Stomach (tissue), 9 donors: ENCODE data around the gene DNAJC6. TPM values are rescaled to one million over a fixed set of nuclear protein-coding genes. Genes with fewer than 3 reads are reported as not detected.

Experiments
- DNase-seq, 2 donors: peaks; one replicate each; pipeline versions ENCODE4 v3.0.0 to v3.0.0-alpha.2; 2013 to 2019
- H3K27ac ChIP-seq, 5 donors: fragments of 200-600 bp in 4 of 5; sonication (generic) in 4 of 5; one replicate each; pipeline ENCODE4 v1.5.1; 2013 to 2019; ENCODE audit warnings: mild to moderate bottlenecking in 1 of 5, moderate library complexity in 1 of 5
- H3K27me3 ChIP-seq, 3 donors: fragments of 200-600 bp; sonication (generic); one replicate each; pipeline ENCODE4 v1.5.1; 2017 to 2019; ENCODE audit warnings: mixed run types in 1 of 3
- H3K36me3 ChIP-seq, 4 donors: fragments of 200-600 bp; sonication (generic); 1 replicate in 3 of 4; 2 replicates in 1 of 4; pipeline ENCODE4 v1.5.1; 2016 to 2019
- H3K4me1 ChIP-seq, 4 donors: fragments of 200-600 bp; sonication (generic); one replicate each; pipeline ENCODE4 v1.5.1; 2016 to 2019
- H3K4me3 ChIP-seq, 4 donors: fragments of 200-600 bp; sonication (generic) in 3 of 4; one replicate each; pipeline ENCODE4 v1.5.1; 2016 to 2019; ENCODE audit warnings: mild to moderate bottlenecking in 1 of 4
- H3K9me3 ChIP-seq, 4 donors: fragments of 200-600 bp; sonication (generic); one replicate each; pipeline ENCODE4 v1.5.1; 2016 to 2019
- EP300 ChIP-seq: sonication (generic); formaldehyde crosslinking; IDR thresholded peaks from one replicate; pipeline ENCODE4 v1.6.1; 2017; ENCODE audit warnings: antibody characterized with exemption
- POLR2A ChIP-seq, 4 donors: fragments of 450-650 bp; IDR thresholded peaks; one replicate each; pipeline ENCODE4 v1.6.1; 2016; ENCODE audit warnings: antibody characterized with exemption in 4 of 4, control low read depth in 2 of 4, mild to moderate bottlenecking in 1 of 4, moderate library complexity in 1 of 4
- POLR2AphosphoS5 ChIP-seq, 3 donors: sonication (generic); formaldehyde crosslinking; IDR thresholded peaks; one replicate each; pipeline ENCODE4 v1.6.1; 2016; ENCODE audit warnings: antibody characterized with exemption in 3 of 3
- WGBS, 5 donors: extraction: QIAGEN DNeasy Blood & Tissue Kit in 3 of 5; methylation state at CpG; one replicate each; pipeline versions ENCODE4 v1.1.5 to v1.1.7; 2013 to 2018; 5-methylcytosine and 5-hydroxymethylcytosine counted together
- intact Hi-C: fragments of 100-400 bp; cut with DNase I; formaldehyde crosslinking; loops from one replicate; pipeline ENCODE4 v1.15.1; 2023; ENCODE audit warnings: low total_unique reads
- polyA plus RNA-seq, 3 donors: library from polyadenylated mRNA; stranded (reverse); fragments of 200-250 nt; gene quantifications; one replicate each; pipeline ENCODE4 v1.2.3, GENCODE V29; 2013
- total RNA-seq, 5 donors: library from RNA; depleted of rRNA; stranded (reverse); fragments of >200 nt; gene quantifications; one replicate each; pipeline versions ENCODE4 v1.1.0 to v1.2.3, GENCODE V29; 2014 to 2016
- TF ChIP-seq, protein P1 (sequence below), 7 experiments: fragments of 450-650 bp in 4 of 7; fragments of 200-600 bp in 3 of 7; sonication (generic) in 3 of 7; IDR thresholded peaks; one replicate each; pipeline ENCODE4 v1.5.1; 2016 to 2019; ENCODE audit warnings: antibody characterized with exemption in 7 of 7, control low read depth in 2 of 7, mild to moderate bottlenecking in 1 of 7
- donor health status: healthy with polysubstance abuse.
- donor health status: Bipolar disorder and iron deficiency.
- donor health status: healthy.

The DNAJC6 gene
- total and polyA plus RNA-seq, 8 donors, result under 0.01 to 7.5 (median 0.68) TPM; not detected in 1

DNA sequence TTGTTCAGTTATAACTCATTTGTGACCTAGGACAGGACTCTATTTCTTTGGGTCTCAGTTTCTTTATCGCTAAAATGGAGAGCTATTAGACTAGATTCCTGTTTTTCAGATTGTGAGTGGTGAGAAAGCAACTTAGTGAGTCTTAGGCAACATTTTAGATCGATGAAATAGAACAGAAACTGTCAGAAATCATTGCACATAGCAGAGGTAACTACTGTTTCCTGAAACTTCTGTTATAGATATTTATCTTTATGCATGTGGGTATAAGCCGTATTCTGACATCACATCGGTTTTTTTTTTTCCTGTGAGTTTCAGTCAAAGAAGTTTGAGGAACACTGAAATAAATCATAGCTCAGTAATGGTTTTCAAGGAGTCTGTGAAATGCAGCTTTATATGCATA, 42.1 kb upstream of the DNAJC6 start:
- WGBS, 5 donors, result 81 to 94% (median 91%) methylated on average over 4 of the region's 4 CpGs
- Histone ChIP-seq H3K36me3 (no peaks in the 10 kb centered on the region), H3K9me3 (no peaks in the 10 kb centered on the region), H3K4me1 (peaks cover 7 to 23% (median 18%) of the 10 kb centered on the region in 4 donors), H3K27ac (no peak overlapping the region), H3K27me3 (peaks cover 0 to 8% (median 6%) of the 10 kb centered on the region in 3 donors), H3K4me3 (no peak overlapping the region)
- TF ChIP-seq EP300 (no peak), POLR2AphosphoS5 (IDR thresholded peaks at IDR 0.05) (no peak), POLR2A (IDR thresholded peaks at IDR 0.05) (no peak)
- TF ChIP-seq, protein P1, sequence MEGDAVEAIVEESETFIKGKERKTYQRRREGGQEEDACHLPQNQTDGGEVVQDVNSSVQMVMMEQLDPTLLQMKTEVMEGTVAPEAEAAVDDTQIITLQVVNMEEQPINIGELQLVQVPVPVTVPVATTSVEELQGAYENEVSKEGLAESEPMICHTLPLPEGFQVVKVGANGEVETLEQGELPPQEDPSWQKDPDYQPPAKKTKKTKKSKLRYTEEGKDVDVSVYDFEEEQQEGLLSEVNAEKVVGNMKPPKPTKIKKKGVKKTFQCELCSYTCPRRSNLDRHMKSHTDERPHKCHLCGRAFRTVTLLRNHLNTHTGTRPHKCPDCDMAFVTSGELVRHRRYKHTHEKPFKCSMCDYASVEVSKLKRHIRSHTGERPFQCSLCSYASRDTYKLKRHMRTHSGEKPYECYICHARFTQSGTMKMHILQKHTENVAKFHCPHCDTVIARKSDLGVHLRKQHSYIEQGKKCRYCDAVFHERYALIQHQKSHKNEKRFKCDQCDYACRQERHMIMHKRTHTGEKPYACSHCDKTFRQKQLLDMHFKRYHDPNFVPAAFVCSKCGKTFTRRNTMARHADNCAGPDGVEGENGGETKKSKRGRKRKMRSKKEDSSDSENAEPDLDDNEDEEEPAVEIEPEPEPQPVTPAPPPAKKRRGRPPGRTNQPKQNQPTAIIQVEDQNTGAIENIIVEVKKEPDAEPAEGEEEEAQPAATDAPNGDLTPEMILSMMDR (IDR thresholded peaks at IDR 0.05), result no peak
- intact Hi-C loops, result no loop called here
- DNase-seq, result no peak

DNA sequence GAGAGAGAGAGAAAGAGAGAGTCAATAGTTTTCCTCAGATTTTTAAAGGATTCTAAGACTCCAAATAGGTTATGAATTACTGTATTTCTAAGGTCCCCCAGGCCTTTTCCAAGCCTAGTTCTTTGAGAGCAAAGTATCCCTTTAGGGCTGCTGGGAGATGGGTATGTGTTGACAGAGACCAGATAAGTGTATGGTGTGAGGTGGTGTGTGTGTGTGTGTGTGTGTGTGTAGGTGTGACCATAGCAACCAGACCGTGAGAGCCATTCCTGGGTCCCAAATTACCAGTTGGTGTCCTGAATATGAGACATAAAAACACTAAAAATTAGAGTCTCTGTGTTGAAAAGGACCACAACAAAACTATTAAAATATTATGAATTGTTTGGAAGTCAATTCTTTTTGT, 41.7 kb upstream of the DNAJC6 start:
- 70 to 88% (median 79%) methylated on average over 1 of the region's 1 CpG for WGBS, 5 donors
- intact Hi-C loops, result no loop called here

DNA sequence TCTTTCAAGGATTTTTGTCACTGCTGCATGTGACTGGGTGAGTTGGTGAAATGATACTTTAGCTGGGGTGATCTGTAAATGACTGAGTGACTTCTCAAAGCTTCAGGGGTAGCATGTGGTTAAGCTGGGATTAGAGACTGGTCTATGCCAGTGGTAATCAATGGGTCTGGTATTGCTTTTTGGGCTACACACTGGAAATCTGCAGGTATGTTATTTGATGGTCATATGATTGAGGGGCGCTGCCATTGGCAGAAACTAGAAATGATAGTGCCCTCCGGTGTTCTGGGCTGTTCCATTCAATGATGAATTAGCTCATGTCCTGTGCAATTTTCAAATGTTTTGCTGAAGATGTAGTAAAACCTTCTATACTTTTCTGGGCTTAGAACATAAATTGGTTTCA, 39.7 kb upstream of the DNAJC6 start:
- H3K27ac ChIP-seq, result no peak overlapping the region
- H3K27me3 ChIP-seq, result peaks cover 0 to 8% (median 6%) of the 10 kb centered on the region in 3 donors
- no peaks in the 10 kb centered on the region for H3K36me3 ChIP-seq
- intact Hi-C loops, result no loop called here
- no peak overlapping the region for H3K4me3 ChIP-seq
- H3K4me1 ChIP-seq, result peaks cover 7 to 19% (median 15%) of the 10 kb centered on the region in 4 donors
- no peak for DNase-seq
- 85 to 92% (median 90%) methylated on average over 2 of the region's 2 CpGs for WGBS, 5 donors
- TF ChIP-seq POLR2A (IDR thresholded peaks at IDR 0.05) (no peak), EP300 (no peak), POLR2AphosphoS5 (IDR thresholded peaks at IDR 0.05) (no peak)
- TF ChIP-seq, protein P1 (IDR thresholded peaks at IDR 0.05), result no peak
- H3K9me3 ChIP-seq, result no peaks in the 10 kb centered on the region

More for the DNA sequence above, 41.7 kb upstream of the DNAJC6 start:
- Histone ChIP-seq H3K4me3 (no peak overlapping the region), H3K36me3 (no peaks in the 10 kb centered on the region), H3K9me3 (no peaks in the 10 kb centered on the region), H3K27ac (no peak overlapping the region), H3K4me1 (peaks cover 7 to 23% (median 18%) of the 10 kb centered on the region in 4 donors), H3K27me3 (peaks cover 0 to 8% (median 6%) of the 10 kb centered on the region in 3 donors)
- DNase-seq, result no peak
- TF ChIP-seq POLR2AphosphoS5 (IDR thresholded peaks at IDR 0.05) (no peak), POLR2A (IDR thresholded peaks at IDR 0.05) (no peak), EP300 (no peak)
- TF ChIP-seq, protein P1 (IDR thresholded peaks at IDR 0.05), result no peak

DNA sequence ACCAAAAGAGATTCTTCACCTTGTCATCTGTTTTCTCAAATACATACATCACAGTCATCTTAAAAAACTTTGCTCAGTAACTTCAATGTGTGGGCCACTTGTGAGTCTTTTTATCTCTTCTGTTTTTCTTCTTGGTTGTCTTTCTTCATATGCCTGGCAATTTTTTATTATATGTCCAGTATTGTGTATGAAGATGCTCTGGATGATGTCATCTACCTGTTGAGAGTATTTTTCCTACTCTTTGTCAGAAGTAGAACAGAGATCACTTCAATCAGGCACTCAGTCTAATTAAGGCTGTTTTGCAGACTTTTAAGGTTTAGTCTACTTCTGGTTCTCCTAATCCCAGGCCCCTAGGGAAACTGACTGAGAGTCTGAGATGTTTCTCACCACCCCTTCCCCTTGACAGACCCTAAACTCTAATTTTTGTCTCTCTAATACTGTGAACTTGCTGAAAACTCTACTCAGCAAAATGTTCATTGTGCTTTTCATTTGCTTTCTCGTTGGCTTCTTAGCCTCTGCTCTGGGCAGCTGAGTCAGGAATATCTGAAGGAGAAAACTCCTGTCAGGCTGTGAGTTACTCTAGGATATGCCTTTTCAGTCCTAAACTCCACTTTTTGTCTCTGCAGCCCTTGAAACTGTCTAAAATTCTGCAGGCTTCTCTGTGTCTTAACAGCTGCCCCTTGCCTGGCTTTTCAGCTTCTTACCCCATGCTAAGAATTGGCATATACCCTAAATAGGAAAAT, 33.0 kb upstream of the DNAJC6 start:
- Histone ChIP-seq H3K27ac (no peak overlapping the region), H3K4me3 (no peak overlapping the region), H3K27me3 (no peaks in the 10 kb centered on the region), H3K36me3 (no peaks in the 10 kb centered on the region), H3K4me1 (no peaks in the 10 kb centered on the region), H3K9me3 (no peaks in the 10 kb centered on the region)
- TF ChIP-seq POLR2A (IDR thresholded peaks at IDR 0.05), result no peak
- TF ChIP-seq EP300, result no peak
- TF ChIP-seq, protein P1 (IDR thresholded peaks at IDR 0.05), result no peak
- TF ChIP-seq POLR2AphosphoS5 (IDR thresholded peaks at IDR 0.05), result no peak
- intact Hi-C loops, result no loop called here
- DNase-seq, result no peak
- WGBS, 5 donors, result 58 to 70% (median 60%) methylated on average over 1 of the region's 1 CpG
